ENCODE data around the gene CIBAR2. TPM values are rescaled to one million over a fixed set of nuclear protein-coding genes. Genes with fewer than 3 reads are reported as not detected.

The CIBAR2 gene
- total RNA-seq, 1 experiment from 2014 or later = not detected

DNA sequence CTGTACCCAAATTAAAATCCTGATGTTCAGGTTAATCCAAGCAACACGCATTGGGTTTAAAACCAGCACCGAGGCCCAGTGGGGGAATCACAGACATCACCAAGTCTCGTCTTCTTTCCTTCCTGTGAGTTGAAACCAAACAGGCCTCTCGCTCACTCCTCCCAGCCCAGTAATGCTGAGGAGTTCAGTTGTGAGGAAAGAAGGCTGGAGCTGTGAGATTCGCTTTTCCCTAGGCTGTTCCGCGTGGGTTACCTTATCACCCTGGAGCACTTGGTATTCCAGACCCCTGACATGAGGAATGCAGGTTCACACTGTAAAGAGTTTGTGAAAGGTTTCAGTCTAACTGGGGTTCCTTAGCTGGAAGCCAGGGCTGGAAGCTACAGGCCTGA is 20.8 kb downstream of the CIBAR2 start:
- no peak for DNase-seq
- H3K9me3 ChIP-seq (ENCODE audit: control insufficient read depth, low read depth, low read length) = no peaks in the 10 kb centered on the region
- TF ChIP-seq CTCF (conservative IDR thresholded peaks at IDR 0.05) = no peak
- no peak overlapping the region for H4K5ac ChIP-seq (ENCODE audit: insufficient read length, low read depth, low read length)
- H3K4me1 ChIP-seq (ENCODE audit: insufficient read depth, low read length) = no peaks in the 10 kb centered on the region
- no peaks in the 10 kb centered on the region for H3K23me2 ChIP-seq (ENCODE audit: insufficient read length, low read depth, low read length, poor library complexity, severe bottlenecking)
- WGBS (ENCODE audit: extremely low coverage, insufficient read length, low lambda C conversion rate) = no CpG with 5 or more reads among the region's 7 CpGs
- Mint-ChIP-seq H3K36me3 (ENCODE audit: insufficient read depth in 1 of 3, low read depth in 3 of 3) (no peaks in the 10 kb centered on the region), H3K27ac (no peak overlapping the region), H3K4me3 (no peak overlapping the region), H3K27me3 (ENCODE audit: low read depth) (peaks cover 56% of the 10 kb centered on the region), H3K4me1 (peaks cover 13 to 15% of the 10 kb centered on the region in 2 experiments), H3K9me3 (no peaks in the 10 kb centered on the region)
- H2BK120ac ChIP-seq (ENCODE audit: low read depth, low read length, poor library complexity, severe bottlenecking) = no peak overlapping the region
- H4K20me1 ChIP-seq (ENCODE audit: control insufficient read depth, insufficient read depth, insufficient read length) = no peaks in the 10 kb centered on the region
- H3K79me1 ChIP-seq (ENCODE audit: insufficient read depth, low read depth, low read length, poor library complexity, severe bottlenecking) = no peaks in the 10 kb centered on the region
- H3K4ac ChIP-seq (ENCODE audit: low read depth, low read length) = no peak overlapping the region
- no peak overlapping the region for H3K23ac ChIP-seq (ENCODE audit: insufficient read length, low read depth, low read length)
- H3T11ph ChIP-seq (ENCODE audit: low read length) = no peak overlapping the region
- no peaks in the 10 kb centered on the region for H3K27me3 ChIP-seq (ENCODE audit: insufficient read depth, low read length)
- H3K18ac ChIP-seq (ENCODE audit: insufficient read length, low read depth, low read length) = no peak overlapping the region
- H3K56ac ChIP-seq (ENCODE audit: insufficient read length, low read depth, low read length) = no peak overlapping the region
- H4K8ac ChIP-seq (replicated peaks; ENCODE audit: insufficient read length, low read depth, low read length) = no peak overlapping the region
- no peak overlapping the region for H4K91ac ChIP-seq (ENCODE audit: insufficient read length, low read depth, low read length)
- H2AFZ ChIP-seq (ENCODE audit: low read length) = no peak overlapping the region
- no peak overlapping the region for H3K27ac ChIP-seq (ENCODE audit: insufficient read length, low read depth, low read length)
- H2BK5ac ChIP-seq (ENCODE audit: insufficient read length, low read length) = no peak overlapping the region
- H3K14ac ChIP-seq (ENCODE audit: insufficient read depth, low read length) = no peak overlapping the region
- H3K79me2 ChIP-seq (ENCODE audit: insufficient read depth, low read length) = no peaks in the 10 kb centered on the region
- H2BK15ac ChIP-seq (ENCODE audit: low read depth, low read length) = no peak overlapping the region
- H3K9ac ChIP-seq (ENCODE audit: extremely low read depth, insufficient read length, low read length) = no peak overlapping the region
- no peak overlapping the region for H2BK12ac ChIP-seq (ENCODE audit: insufficient read length, low read depth, low read length)
- H3K4me2 ChIP-seq (ENCODE audit: insufficient read depth, insufficient read length, low read length) = no peak overlapping the region
- H2AK5ac ChIP-seq (ENCODE audit: insufficient read length, low read length) = no peak overlapping the region
- no peak overlapping the region for H2BK20ac ChIP-seq (ENCODE audit: low read depth, low read length, poor library complexity, severe bottlenecking)

Measured in H9 (cell line).